Stomach (tissue), 4 donors: ENCODE measurements around the gene ATP7B.

Source experiments
- CTCF ChIP-seq, 7 experiments: fragments of 450-650 bp in 4 of 7; fragments of 200-600 bp in 3 of 7; sonication (generic) in 3 of 7; IDR thresholded peaks; one replicate each; pipeline ENCODE4 v1.5.1; 2016 to 2019; ENCODE audit warnings: antibody characterized with exemption in 7 of 7, control low read depth in 2 of 7, mild to moderate bottlenecking in 1 of 7
- EP300 ChIP-seq: sonication (generic); formaldehyde crosslinking; IDR thresholded peaks from one replicate; pipeline ENCODE4 v1.6.1; 2017; ENCODE audit warnings: antibody characterized with exemption
- POLR2A ChIP-seq, 4 donors: fragments of 450-650 bp; IDR thresholded peaks; one replicate each; pipeline ENCODE4 v1.6.1; 2016; ENCODE audit warnings: antibody characterized with exemption in 4 of 4, control low read depth in 2 of 4, mild to moderate bottlenecking in 1 of 4, moderate library complexity in 1 of 4
- POLR2AphosphoS5 ChIP-seq, 3 donors: sonication (generic); formaldehyde crosslinking; IDR thresholded peaks; one replicate each; pipeline ENCODE4 v1.6.1; 2016; ENCODE audit warnings: antibody characterized with exemption in 3 of 3

GRCh38 chr13:51932231-51932630 lies 79.0 kb downstream of the ATP7B start:
- TF ChIP-seq POLR2A (IDR thresholded peaks at IDR 0.05) (no peak), POLR2AphosphoS5 (IDR thresholded peaks at IDR 0.05) (no peak), CTCF (IDR thresholded peaks at IDR 0.05) (no peak), EP300 (no peak)
